ENCODE results near the gene CFAP300.

The CFAP300 gene

GRCh38 chr11:102073253-102073652 is 26.0 kb downstream of the CFAP300 start:
- no peak for DNase-seq (ENCODE audit: low spot score)

GRCh38 chr11:102079625-102080024 is 32.4 kb downstream of the CFAP300 start:
- DNase-seq (ENCODE audit: low spot score) = no peak

- no peak for DNase-seq (ENCODE audit: low spot score)
These were observed 34.1 kb downstream of the CFAP300 start for GRCh38 chr11:102081313-102081712.

- no peak for DNase-seq (ENCODE audit: low spot score)
These were observed 38.8 kb downstream of the CFAP300 start for GRCh38 chr11:102085864-102086551.

DNA sequence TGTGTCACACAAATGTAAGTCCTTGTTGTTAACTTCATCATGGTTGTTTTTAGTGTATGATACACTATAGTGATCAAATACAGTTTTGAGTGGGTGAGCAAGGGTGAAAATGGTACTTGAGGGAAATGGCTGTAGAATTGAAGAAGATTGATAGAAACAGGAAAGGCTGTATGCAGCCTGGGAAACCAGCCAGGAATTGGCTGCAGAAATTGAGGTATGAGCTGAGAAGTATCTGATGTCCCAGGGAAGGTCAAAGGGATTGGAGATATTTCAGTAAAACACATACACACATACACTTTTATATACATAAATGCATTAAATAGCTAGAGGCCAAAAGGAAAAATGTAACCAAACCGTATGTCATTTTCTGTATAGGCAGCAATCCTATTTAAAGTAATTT is 49.9 kb downstream of the CFAP300 start:
- DNase-seq (ENCODE audit: low spot score) = no peak

- DNase-seq (ENCODE audit: low spot score) = no peak
These were observed 52.5 kb downstream of the CFAP300 start for GRCh38 chr11:102099755-102100154.

GRCh38 chr11:102108734-102109440 is 61.6 kb downstream of the CFAP300 start:
- DNase-seq (ENCODE audit: low spot score) = no peak

DNA sequence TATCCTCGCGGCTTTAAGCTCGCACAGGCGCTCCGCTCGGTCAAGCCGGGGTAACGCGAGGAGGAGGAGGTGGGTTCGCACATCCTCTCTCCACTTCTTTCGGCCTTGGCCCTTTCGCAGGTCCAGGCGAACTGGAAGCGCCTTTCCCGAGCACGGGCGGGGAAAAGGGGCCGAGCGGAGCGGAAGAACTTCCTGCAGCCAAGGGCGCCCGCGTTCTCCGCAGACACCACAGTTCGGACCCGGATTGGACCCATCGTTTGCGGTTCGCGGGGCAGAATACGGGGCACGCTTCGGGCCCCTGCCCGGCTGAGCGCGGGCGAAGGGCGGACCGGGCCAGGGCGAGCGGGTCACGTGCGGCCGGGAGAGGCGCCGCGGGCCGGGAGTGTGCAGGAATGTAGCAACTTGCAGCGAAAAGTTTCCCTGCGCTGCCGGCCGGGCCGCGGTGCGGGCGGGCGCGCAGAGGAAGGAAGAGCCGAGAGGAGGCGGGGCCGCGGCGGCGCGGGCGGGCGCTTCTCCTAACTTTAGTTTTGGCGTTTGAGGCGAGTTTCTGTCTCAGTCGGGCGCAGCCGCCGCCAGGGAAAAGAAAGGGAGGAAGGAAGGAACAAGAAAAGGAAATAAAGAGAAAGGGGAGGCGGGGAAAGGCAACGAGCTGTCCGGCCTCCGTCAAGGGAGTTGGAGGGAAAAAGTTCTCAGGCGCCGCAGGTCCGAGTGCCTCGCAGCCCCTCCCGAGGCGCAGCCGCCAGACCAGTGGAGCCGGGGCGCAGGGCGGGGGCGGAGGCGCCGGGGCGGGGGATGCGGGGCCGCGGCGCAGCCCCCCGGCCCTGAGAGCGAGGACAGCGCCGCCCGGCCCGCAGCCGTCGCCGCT is 62.9 kb downstream of the CFAP300 start, which contains the start of gene YAP1:
Gene YAP1, plus strand, starts transcription at position 552 of the 865 bp plus-strand sequence. CDS start 402 bp downstream, outside the sequence.
- peak; percentile 38 for DNase-seq (ENCODE audit: low spot score)

GRCh38 chr11:102110761-102111010 is 63.4 kb downstream of the CFAP300 start:
- no peak for DNase-seq (ENCODE audit: low spot score)

DNA sequence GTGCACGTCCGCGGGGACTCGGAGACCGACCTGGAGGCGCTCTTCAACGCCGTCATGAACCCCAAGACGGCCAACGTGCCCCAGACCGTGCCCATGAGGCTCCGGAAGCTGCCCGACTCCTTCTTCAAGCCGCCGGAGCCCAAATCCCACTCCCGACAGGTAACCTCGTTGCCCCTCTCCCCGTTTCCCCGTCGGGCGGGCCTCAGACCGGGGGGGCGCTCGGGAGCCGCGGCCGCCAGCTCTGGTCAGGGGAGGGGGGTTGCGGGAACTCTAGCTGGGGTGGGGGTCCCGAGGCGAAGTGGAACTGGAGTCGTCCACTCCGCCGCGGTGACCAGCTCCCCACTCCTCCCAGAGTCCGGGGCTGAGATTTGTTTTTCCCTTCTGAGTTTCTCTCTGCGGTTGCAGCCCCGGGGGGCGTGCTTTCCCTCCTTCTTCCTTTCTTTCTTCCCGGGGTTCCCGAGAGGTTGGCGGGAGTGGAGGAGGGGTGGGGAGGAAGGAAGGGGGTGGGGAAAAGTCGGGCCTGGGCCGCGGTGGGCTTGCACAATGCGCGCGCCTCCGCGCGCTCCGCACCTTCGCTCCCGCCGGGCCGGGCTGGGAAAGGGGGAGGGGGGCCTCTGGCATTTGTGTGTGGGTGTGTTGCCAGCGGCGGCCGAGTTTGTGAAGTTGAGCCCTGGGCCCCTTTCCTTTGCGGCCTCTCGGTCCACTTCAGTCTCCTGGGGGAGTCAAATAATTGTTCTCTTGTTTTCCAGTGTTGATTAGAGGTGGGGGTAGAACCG is 64.0 kb downstream of the CFAP300 start:
- DNase-seq (ENCODE audit: low spot score) = no peak

- no peak for DNase-seq (ENCODE audit: low spot score)
These were observed 64.7 kb downstream of the CFAP300 start for GRCh38 chr11:102111787-102112508.

DNA sequence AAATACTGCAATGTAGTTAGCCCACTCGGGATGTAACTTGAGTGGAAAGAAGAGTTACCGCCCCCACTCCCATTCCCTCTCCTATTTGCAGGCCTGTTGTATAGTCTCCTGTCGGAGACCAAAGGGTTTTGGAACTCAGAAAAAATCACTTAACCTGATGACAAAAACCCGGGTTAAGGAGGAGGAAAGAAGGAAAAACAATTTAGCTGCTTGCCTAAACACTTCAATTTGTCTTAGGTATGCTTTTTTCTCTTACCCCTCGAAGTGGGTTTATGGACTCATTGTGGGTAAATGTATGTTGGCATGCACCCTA is 65.2 kb downstream of the CFAP300 start:
- DNase-seq (ENCODE audit: low spot score) = no peak

- DNase-seq (ENCODE audit: low spot score) = no peak
These were observed 66.8 kb downstream of the CFAP300 start for GRCh38 chr11:102114032-102114431.

- no peak for DNase-seq (ENCODE audit: low spot score)
These were observed 68.3 kb downstream of the CFAP300 start for GRCh38 chr11:102115557-102115956.

DNA sequence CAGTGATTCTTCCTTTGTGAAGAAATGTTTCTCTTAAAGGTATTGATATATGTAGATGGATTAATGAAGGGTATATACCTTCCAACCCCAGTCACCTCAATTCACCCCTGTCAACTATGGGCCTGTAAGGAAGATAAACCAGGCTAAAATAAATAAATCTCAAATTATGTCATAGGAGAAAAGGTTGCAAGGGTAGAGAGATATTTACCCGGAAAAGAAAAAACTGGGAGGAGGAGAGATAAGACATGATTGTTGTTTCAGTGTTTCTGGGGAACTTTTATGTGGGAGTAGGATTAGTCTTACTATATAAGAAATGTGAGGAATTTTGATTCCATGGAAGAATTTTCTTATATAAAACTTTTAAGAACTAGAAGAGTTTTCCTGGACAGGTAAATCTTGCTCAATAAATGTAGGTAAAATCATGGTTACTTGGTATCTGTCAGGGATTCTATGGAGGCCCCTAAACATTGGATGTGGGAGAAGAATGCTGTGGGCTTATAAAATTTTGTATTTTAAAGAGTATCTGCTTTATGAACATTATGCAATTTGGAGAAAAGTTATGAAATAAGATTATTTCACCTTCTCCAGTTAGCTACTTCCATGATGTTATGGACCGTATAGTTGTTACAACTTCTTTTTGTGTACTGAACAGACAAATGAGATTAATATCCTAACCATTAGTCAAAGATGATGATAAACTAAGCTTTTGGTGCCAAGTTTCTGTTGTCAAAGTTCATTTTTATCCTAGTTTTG is 69.4 kb downstream of the CFAP300 start:
- no peak for DNase-seq (ENCODE audit: low spot score)

- DNase-seq (ENCODE audit: low spot score) = no peak
These were observed 70.4 kb downstream of the CFAP300 start for GRCh38 chr11:102117472-102118113.

GRCh38 chr11:102118937-102119336 is 71.7 kb downstream of the CFAP300 start:
- DNase-seq (ENCODE audit: low spot score) = no peak

- DNase-seq (ENCODE audit: low spot score) = no peak
These were observed 72.8 kb downstream of the CFAP300 start for GRCh38 chr11:102119997-102120396.

DNA sequence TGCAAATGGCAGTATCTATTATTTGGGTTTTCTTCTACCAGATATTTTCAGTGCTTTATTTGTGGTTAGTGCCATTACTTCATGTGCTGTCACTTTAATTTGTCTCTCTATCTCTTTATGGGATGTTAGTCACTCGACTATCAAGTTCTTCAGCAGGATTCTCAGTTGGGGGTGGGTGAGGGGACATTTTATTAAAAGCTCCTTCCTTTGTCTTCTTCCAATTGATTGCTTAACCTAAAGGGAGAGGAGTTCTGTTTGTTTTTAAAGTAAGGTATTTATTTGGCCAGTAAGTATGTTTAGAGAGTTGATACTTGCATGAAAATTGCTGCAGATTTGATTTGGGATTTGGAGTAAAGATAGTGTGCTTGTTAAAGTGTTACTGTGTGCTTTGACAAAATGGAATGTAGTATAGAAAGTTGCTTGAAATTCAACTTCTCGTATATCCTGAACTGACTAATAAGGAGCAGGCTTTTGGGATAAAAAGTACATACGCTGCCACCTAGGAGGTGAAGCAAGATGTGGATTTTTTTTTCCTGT is 73.3 kb downstream of the CFAP300 start:
- DNase-seq (ENCODE audit: low spot score) = no peak

DNA sequence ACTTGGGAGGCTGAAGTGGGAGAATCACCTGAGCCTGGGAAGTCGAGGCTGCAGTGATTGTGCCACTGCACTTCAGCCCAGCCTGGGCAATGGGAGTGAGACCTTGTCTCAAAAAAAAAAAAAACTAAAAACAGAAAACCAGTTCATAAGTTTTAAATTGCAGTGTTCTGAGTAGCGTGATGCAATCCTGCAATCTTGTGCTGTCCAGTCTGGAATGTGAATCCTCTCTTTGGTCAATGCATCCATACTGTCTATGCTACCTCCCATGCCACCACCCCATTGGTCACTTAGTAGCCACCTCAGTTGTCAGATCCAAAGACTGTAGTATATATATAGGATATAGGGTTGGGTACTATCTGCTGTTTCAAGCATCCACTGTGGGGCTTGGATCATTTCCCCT is 74.1 kb downstream of the CFAP300 start:
- no peak for DNase-seq (ENCODE audit: low spot score)

All from pons (tissue), 1 donor.